Measurements from ENCODE around the gene IFNG-AS1.

DNA sequence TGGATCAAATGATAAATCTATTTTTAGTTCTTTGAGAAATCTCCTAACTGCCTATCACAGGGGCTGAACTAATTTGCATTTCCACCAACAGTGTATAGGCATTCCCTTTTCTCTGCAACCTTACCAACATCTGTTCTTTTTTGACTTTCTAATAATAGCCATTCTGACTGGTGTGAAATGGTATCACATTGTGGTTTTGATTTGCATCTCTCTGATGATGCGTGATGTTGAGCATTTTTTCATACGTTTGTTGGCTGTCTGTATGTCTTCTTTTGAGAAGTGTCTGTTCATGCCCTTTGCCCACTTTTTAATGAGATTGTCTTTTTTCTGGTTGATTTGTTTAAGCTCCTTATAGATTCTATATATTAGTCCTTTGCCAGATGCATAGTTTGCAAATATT lies 67.1 kb downstream of the IFNG-AS1 start:
- TF ChIP-seq, protein P1, sequence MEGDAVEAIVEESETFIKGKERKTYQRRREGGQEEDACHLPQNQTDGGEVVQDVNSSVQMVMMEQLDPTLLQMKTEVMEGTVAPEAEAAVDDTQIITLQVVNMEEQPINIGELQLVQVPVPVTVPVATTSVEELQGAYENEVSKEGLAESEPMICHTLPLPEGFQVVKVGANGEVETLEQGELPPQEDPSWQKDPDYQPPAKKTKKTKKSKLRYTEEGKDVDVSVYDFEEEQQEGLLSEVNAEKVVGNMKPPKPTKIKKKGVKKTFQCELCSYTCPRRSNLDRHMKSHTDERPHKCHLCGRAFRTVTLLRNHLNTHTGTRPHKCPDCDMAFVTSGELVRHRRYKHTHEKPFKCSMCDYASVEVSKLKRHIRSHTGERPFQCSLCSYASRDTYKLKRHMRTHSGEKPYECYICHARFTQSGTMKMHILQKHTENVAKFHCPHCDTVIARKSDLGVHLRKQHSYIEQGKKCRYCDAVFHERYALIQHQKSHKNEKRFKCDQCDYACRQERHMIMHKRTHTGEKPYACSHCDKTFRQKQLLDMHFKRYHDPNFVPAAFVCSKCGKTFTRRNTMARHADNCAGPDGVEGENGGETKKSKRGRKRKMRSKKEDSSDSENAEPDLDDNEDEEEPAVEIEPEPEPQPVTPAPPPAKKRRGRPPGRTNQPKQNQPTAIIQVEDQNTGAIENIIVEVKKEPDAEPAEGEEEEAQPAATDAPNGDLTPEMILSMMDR (IDR thresholded peaks at IDR 0.05 in 4 of 5, conservative IDR thresholded peaks at IDR 0.05 in 1 of 5), result no peak
- no peak for TF ChIP-seq POLR2A (IDR thresholded peaks at IDR 0.05)
